ENCODE measurements around the gene METTL8. TPM values are rescaled to one million over a fixed set of nuclear protein-coding genes. Genes with fewer than 3 reads are reported as not detected.

Gene METTL8
- total and polyA plus RNA-seq, 2 experiments from 2014 or later, result 60.9 to 64.3 TPM

- Mint-ChIP-seq H3K9me3 (peaks cover 30% of the 10 kb centered on the region), H3K4me3 (peak within 1 kb of the TSS; percentile 83), H3K36me3 (ENCODE audit: low read depth) (peaks cover 85% of the 10 kb centered on the region), H3K27me3 (ENCODE audit: insufficient read depth, low read depth, poor library complexity) (peaks cover 6% of the 10 kb centered on the region), H3K27ac (peak within 1 kb of the TSS; percentile 97), H3K4me1 (peaks cover 24% of the 10 kb centered on the region)
- Histone ChIP-seq H3K4me3 (peak within 1 kb of the TSS; percentile 59), H3F3A (replicated peaks; ENCODE audit: low read depth) (peaks cover 7% of the 10 kb centered on the region), H3K36me3 (ENCODE audit: insufficient read depth) (peaks cover 30% of the 10 kb centered on the region), H3K4me2 (peak within 1 kb of the TSS; percentile 97), H3K4me1 (ENCODE audit: insufficient read depth) (peaks cover 18% of the 10 kb centered on the region), H3K9me2 (ENCODE audit: insufficient read depth) (no peaks in the 10 kb centered on the region), H3K27ac (ENCODE audit: low read depth) (peak within 1 kb of the TSS; percentile 100), H4K20me1 (replicated peaks; ENCODE audit: insufficient read depth) (no peaks in the 10 kb centered on the region), H3K79me2 (replicated peaks; ENCODE audit: insufficient read depth) (peaks cover 83% of the 10 kb centered on the region), H3K27me3 (ENCODE audit: insufficient read depth) (no peaks in the 10 kb centered on the region), H2AFZ (peak within 1 kb of the TSS; percentile 83)
- ATAC-seq (peak; percentile 95), DNase-seq (ENCODE audit: low spot score) (peak; percentile 98)
- TF ChIP-seq CREB1 (CRISPR knock-in tag; IDR thresholded peaks at IDR 0.05; ENCODE audit: low read depth) (0 out of 2 replicates have a peak, but pooled peaks have one; percentile 12), POLR2AphosphoS5 (IDR thresholded peaks at IDR 0.05; ENCODE audit: low read depth) (peak; percentile 66; the same call in 1 of the 2 replicates), ZNF331 (CRISPR knock-in tag; IDR thresholded peaks at IDR 0.05; ENCODE audit: low read depth) (no peak), ZNF114 (CRISPR knock-in tag; IDR thresholded peaks at IDR 0.05) (0 out of 2 replicates have a peak, but pooled peaks have one; percentile 55), ETS1 (IDR thresholded peaks at IDR 0.05) (peak; percentile 94), EZH2phosphoT487 (IDR thresholded peaks at IDR 0.05; ENCODE audit: unreplicated experiment) (no peak)
Measured at GRCh38 chr2:171434013-171434989, 511 bp upstream of the METTL8 start, which contains the start of gene DCAF17. Gene DCAF17, plus strand, starts transcription at chr2:171434226. Its CDS starts 352 bp downstream, at chr2:171434578.

- Histone ChIP-seq H4K20me1 (replicated peaks; ENCODE audit: insufficient read depth) (no peaks in the 10 kb centered on the region), H3K27me3 (ENCODE audit: insufficient read depth) (no peaks in the 10 kb centered on the region), H3K27ac (ENCODE audit: low read depth) (peak overlapping the region; percentile 100), H2AFZ (peak overlapping the region; percentile 83; the same call in 1 of the 2 replicates), H3K4me2 (peak overlapping the region; percentile 97), H3K9me2 (ENCODE audit: insufficient read depth) (no peaks in the 10 kb centered on the region), H3F3A (replicated peaks; ENCODE audit: low read depth) (peaks cover 7% of the 10 kb centered on the region), H3K79me2 (replicated peaks; ENCODE audit: insufficient read depth) (peaks cover 83% of the 10 kb centered on the region), H3K36me3 (ENCODE audit: insufficient read depth) (peaks cover 21% of the 10 kb centered on the region), H3K4me1 (ENCODE audit: insufficient read depth) (peaks cover 18% of the 10 kb centered on the region), H3K4me3 (peak overlapping the region; percentile 59)
- Mint-ChIP-seq H3K9me3 (peaks cover 33% of the 10 kb centered on the region), H3K36me3 (ENCODE audit: low read depth) (peaks cover 82% of the 10 kb centered on the region), H3K4me1 (peaks cover 24% of the 10 kb centered on the region), H3K27ac (peak overlapping the region; percentile 97), H3K4me3 (peak overlapping the region; percentile 83), H3K27me3 (ENCODE audit: insufficient read depth, low read depth, poor library complexity) (peaks cover 6% of the 10 kb centered on the region)
- ATAC-seq (peak; percentile 7), DNase-seq (ENCODE audit: low spot score) (peak; percentile 57)
- TF ChIP-seq ETS1 (IDR thresholded peaks at IDR 0.05) (no peak), ZNF462 (CRISPR knock-in tag; IDR thresholded peaks at IDR 0.05) (no peak), ZNF331 (CRISPR knock-in tag; IDR thresholded peaks at IDR 0.05; ENCODE audit: low read depth) (no peak), NANOG (IDR thresholded peaks at IDR 0.05; ENCODE audit: borderline replicate concordance) (no peak), EZH2phosphoT487 (IDR thresholded peaks at IDR 0.05; ENCODE audit: unreplicated experiment) (no peak), CREB1 (CRISPR knock-in tag; IDR thresholded peaks at IDR 0.05; ENCODE audit: low read depth) (no peak), STAT1 (IDR thresholded peaks at IDR 0.05; ENCODE audit: unreplicated experiment) (no peak)
Measured at GRCh38 chr2:171432969-171433762, 624 bp downstream of the METTL8 start.
